HG03175 (cell line): ENCODE results near the gene ZNF138.
"Not testable (repeated sequence)": the region's sequence is repeated elsewhere in the genome, so short reads cannot be mapped to it uniquely, and the experiment has no call there.

Experiments
- ATAC-seq: cut with Tn5 transposase; IDR thresholded peaks from one replicate; pipeline ENCODE4 v1.9.1; 2021; ENCODE audit warnings: mild to moderate bottlenecking, moderate library complexity; ENCODE audit not compliant: unreplicated experiment

ZNF138 gene

GRCh38 chr7:64838051-64838450, 43.8 kb downstream of the ZNF138 start:
- ATAC-seq = not testable (repeated sequence)

- no peak for ATAC-seq
Measured at GRCh38 chr7:64838691-64839090, 44.5 kb downstream of the ZNF138 start.

GRCh38 chr7:64839910-64840309, 45.7 kb downstream of the ZNF138 start:
- no peak for ATAC-seq

GRCh38 chr7:64849250-64849923, 55.2 kb downstream of the ZNF138 start:
- no peak for ATAC-seq

- no peak for ATAC-seq
Measured at GRCh38 chr7:64849924-64850499, 55.8 kb downstream of the ZNF138 start.

- ATAC-seq = no peak
Measured at GRCh38 chr7:64853679-64854078, 59.5 kb downstream of the ZNF138 start.

- no peak for ATAC-seq
Measured at GRCh38 chr7:64854969-64855368, 60.7 kb downstream of the ZNF138 start.

GRCh38 chr7:64863021-64863420, 68.8 kb downstream of the ZNF138 start:
- ATAC-seq = no peak

GRCh38 chr7:64863530-64863929, 69.3 kb downstream of the ZNF138 start:
- not testable (repeated sequence) for ATAC-seq

- ATAC-seq = no peak
Measured at GRCh38 chr7:64863969-64864368, 69.7 kb downstream of the ZNF138 start.

GRCh38 chr7:64867863-64868440, 73.7 kb downstream of the ZNF138 start:
- no peak for ATAC-seq

- ATAC-seq = no peak
Measured at GRCh38 chr7:64868499-64868898, 74.3 kb downstream of the ZNF138 start.

- no peak for ATAC-seq
Measured at GRCh38 chr7:64869121-64869725, 75.0 kb downstream of the ZNF138 start.

- no peak for ATAC-seq
Measured at GRCh38 chr7:64869912-64870562, 75.8 kb downstream of the ZNF138 start.

GRCh38 chr7:64870656-64871055, 76.4 kb downstream of the ZNF138 start:
- ATAC-seq = no peak

- ATAC-seq = no peak
Measured at GRCh38 chr7:64871761-64872160, 77.5 kb downstream of the ZNF138 start.

- ATAC-seq = no peak
Measured at GRCh38 chr7:64872351-64873154, 78.3 kb downstream of the ZNF138 start.

- ATAC-seq = no peak
Measured at GRCh38 chr7:64873155-64873500, 78.9 kb downstream of the ZNF138 start.

GRCh38 chr7:64873517-64873916, 79.3 kb downstream of the ZNF138 start:
- no peak for ATAC-seq

- ATAC-seq = no peak
Measured at GRCh38 chr7:64874114-64874513, 79.9 kb downstream of the ZNF138 start.
